HG02610 (cell line): ENCODE data around the gene BOD1.

ENCODE experiments used
- ATAC-seq: cut with Tn5 transposase; IDR thresholded peaks from one replicate; pipeline ENCODE4 v1.9.1; 2021; ENCODE audit warnings: mild to moderate bottlenecking, moderate library complexity; ENCODE audit not compliant: unreplicated experiment

The BOD1 gene

DNA sequence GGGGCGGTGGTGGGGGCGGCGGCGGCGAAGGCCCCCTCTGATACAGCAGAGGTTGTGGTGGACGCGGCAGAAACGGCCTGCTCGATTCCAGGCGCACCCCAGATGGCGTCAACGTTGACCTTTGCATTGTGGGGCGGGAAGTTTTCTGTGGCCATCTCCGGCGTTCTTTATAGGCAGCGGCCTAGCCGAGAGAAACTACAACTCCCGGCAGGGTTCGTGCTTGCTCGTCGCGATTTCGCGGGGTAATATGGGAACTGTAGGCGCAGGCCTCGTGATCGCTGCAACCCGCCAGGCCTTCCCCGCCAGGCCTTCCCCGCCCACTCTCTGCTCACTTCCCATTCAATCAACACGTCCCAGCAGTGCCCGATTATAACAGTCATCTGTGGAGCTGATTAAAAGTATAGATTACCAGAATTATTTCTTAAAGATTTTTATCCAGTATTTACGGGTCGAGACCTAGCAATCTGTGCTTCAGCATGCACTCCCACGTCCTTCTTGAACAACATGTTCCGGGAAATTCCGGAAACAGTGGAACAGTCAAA, at the start of gene BOD1:
Gene BOD1 (minus strand): TSS at position 74 of the 542 bp plus-strand sequence. CDS start 214 bp downstream, outside the sequence.
- ATAC-seq = peak; percentile 95

DNA sequence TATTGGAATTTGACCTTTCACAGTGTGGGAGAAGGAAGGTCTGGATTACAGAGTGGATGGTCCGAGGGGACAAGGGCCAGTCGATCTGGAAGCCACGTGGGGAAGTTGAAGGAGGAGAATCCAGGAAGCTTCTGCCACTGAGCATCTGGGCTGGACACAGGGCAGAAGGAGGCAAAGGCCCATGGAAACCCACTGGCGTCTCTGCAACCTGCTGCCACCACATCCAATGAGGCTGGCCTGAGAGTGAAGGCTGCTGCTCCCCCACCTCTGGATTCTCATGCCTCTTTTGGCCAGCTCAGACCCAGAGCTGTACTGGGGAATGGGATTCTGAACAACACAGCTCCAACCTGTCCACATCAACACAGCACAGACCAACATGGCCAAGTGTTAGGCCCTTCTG, 48.9 kb upstream of the BOD1 start:
- ATAC-seq = no peak

DNA sequence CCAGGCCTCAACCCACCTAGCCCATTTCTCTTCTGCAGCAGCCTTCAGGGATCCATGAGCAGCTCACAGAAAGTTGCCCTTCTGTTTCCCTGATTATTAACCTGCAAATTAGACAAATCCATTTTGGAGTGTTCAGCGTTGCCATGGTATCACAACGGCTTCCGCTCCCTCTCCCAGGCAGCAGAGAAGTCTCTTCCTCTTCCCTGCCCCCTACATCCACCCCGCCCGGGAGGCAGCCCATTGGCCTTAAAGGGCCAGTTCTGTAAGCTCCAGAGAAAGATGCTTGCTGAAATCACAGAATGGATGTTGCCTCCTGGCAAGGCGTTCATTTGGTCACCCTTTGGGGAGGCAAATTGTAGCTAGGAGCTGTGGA, 47.7 kb upstream of the BOD1 start:
- ATAC-seq = no peak

DNA sequence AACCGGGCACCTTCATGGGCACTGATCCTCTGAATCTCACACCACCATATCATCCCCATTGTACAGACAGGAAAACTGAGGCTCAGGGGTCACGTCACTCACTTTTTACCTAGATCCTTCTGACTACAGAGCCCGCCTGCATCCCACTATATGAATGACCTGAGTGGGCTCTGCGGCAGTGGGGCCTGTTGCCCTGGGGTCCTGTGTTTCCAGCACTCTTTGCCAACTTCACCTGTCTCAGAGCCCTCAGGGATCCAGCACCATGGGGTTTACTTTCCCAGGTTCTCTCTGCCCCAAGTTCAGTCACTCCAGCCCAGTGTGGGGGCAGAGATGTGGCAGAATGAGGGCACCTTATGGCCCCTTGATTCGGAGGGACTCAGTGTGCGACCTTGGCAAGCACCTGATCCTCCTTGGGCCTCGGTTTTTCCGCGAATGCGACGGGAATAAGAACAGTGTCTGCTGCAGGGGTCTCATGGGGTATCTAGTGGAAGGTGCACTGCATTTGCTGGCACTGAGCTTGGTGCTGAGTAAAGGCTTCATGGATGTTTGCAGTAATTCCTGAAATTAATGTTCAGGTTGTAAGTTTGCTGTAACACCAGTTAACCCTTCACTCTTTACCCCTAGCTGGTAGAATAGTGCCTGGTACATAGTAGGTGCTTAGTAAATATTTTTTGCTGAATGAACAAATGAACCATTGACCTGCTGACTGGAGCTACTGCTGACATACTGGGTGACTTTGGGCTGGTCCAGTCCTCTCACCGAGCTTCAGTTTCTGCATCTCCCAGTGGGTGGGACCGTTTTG, 47.1 kb upstream of the BOD1 start:
- no peak for ATAC-seq

DNA sequence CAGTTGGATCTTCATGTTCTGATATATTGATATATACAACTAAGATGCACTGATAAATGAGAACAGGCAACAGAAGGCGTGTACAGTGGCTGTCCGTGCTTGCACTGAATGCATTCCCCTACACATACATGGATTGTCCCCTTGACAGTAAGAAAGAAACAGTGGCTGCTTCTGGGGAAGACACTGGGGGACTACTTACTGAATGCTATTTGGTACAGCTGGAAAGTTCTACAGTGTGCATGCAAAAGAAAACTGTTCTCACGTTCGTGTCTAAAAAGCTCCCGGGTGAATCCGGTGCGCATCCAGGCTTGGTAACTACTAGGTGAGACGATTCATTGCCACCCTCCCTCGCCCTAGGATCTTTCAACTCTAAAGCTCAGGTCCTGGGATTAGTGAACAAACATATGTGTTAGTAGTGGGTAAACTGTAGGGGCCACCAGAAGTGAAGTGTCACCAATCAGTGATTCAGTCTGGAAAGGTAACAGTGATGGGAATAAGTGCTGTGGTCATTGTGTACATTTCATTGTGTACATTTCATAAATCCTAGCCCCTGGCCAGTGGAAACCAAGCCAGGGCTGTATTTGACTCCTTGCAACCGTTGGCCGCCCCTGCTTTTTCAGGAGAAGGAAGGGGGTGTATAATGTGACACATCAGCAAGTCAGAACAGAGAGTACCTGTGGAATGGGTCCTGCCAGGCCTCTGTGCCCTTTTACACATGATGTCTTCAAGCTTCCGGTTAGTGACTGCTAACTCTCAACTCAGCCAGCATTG, 46.3 kb upstream of the BOD1 start:
- ATAC-seq = no peak

DNA sequence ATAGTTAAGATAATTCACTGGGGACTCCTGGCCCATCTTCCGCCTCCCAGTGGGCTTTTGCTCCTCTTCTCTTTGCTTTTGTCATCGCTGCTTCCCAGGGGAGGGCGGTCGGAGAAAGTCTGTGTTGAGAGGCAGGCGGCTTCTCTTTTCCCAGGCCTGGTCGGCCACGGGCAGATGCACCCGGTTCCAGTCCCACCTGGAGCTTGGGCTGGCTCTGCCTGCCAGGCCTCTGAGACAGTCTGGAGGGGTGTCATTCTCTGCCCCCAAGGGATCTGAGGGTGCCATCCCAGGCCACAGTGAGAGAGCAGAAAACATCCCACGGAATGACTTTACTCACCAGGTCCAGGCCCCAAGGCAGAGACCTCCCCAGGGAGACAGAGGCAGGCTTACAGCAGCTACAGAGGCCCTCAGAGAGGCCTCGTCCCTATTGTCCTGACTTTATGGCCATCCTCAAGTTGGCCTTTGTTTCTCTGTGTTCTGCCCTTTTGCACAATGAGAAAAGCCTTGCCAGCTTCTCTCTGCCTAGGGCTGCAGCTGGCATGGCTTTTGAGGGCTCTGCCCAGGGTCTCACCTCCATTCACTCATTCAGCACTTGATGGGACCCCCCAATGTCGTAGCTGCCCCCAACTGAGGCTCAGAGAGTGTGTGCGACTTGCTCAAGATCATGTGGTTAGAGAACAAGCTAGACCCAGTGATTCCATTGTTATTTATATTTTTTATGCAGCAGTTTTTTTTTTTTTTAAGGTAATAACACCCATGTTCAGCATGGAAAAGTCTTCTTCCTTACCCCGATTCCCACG, 44.2 kb upstream of the BOD1 start:
- ATAC-seq = no peak

DNA sequence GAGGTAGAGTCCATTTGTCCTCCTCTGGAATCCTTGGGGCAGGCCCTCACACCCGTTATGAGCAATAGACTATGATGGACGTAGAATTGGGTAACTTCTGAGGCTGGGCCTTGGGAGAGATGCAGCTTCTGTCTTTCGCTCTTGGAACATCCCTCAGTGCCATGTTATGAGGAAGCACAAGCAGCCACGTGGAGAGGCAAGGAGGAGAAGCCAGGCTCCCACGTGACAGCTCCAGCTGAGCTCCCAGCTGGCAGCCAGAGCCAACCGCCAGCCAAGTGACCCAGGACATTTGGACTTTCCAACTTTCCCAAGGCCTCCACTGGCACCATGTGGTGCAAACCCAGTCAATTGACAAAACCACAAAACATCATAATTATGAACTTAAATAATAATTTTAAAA, 43.0 kb upstream of the BOD1 start:
- ATAC-seq = no peak

DNA sequence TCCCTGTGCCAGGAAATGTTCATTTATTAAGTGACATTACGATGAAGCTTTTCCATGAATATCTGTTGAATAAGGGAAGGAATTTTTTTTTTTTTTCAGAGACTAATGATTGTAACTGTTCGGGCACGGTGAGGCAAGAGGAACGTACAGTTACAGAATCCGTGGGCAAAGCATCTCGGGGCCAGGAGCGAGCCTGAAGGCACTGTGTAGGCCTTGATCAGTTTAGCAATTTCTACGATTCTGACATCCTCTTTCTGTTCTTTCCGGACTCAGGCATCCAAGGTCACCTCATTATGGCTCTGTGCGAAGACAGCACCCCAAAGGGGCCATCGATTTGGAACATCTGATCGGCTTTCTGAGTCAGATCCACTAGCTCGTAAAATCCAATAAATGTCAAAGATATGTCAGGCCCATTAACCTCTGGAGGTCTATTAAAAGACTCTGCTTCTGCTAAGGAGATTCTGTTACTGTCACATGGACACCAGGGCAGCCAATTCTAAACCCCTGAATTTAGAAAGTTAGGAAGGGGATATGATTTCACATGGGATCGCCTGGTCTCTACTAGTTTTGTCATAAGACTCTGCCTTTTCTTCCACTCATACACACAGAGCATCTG, 41.4 kb upstream of the BOD1 start:
- ATAC-seq = no peak

DNA sequence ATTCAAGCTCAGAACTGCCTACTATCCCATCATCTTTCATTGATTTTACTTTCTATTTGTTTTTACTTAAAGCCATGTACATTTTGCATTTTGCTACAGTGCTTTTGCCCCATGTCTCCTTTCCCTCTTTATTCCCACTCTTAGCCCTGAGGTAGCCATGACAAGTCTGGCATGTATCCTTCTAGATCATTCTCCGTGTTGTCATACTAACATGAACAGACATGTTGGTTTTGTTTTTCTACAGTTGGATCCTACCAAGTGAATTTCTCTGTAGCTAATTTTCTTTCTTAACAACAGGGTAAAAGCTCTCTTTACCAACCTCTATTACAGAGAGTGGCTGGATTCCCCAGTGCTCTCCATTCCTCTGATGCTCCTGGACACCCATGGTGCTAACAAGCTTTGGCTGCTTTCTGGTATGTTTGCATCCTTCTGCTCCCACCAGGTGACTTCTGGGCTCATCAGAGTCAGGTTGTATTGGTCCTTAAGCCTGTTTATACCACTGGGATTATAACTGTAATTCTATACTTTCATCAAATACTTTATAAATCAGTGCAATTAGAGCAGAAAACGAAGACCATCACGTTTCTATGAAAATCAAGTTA, 38.8 kb upstream of the BOD1 start:
- no peak for ATAC-seq

DNA sequence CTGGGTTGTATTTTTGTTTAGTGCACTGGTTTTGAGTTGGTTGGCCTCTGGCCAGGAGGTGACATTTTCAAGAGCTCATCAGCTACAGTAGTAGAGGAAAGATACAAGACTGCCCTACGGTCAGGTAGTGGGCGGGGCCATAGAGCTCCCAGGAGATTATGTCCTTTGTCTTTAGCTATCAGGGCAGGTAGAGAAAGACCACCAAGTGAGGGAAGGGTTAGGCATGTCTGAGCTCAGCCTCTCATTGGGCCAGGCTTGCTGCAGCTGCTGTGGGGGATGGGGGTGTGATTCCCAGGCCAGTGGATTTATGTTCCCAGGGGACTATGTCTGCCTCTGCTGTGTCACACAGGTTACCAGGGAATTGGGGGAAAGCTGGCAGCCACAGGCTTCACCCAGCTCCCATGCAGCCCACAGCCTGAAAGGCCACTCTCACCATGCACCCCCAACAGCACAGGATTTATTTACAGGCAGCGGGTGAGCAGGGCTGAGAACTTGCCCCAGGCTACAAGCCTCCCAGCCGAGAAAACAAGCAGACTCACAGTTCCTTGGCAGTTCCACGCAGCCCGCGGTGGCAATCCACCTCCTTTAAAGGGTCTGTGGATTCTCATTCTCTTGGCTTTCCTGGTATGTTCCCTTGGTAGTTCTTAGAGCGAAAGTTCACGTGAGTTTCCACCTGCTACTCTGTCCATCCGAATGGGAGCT, 37.5 kb upstream of the BOD1 start:
- ATAC-seq = no peak

DNA sequence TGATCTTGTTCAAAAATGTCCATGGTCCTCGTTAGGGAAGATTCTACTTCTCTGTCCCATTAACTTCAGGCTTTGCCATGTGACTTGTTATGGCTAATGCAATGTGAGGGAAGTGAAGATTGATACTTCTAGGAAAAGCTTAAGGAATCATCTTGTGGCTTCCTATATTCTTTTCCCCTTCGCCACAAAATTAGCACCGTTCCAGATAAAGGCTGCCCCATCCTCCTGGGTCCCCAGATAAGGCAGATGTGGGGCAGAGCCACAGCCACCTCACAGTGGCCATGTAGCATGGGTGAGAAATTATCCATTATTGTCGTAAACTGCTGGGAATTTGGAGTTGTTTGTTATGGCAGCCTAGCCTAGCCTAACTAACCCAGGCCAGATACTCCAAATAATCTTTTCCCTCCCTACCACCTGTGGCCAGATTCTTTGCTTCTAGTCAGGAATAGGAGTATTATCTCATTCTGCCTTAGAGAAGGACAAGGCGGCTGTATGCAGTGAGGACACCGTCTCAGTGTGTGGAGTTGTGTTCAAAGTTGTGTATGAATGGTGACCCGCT, 31.9 kb upstream of the BOD1 start:
- no peak for ATAC-seq

DNA sequence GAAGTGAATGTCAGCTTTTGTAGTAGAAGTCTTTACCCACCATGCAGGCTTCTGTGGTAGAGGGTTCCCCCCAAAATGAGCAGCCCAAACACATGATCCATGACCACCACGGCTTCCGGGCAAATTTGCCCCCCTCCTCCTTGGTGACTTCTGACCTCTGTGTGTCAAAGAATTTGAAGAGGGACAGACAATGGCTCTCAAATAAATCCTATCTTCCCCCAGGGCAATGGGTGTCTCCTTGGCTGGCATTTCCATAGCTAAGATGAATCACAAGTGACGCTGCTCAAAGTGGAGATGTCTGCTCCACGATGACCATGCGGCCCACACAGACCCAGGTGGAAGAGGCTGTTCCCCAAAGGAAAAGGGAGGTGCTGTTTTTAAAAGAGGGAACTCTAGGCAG, 30.2 kb upstream of the BOD1 start:
- ATAC-seq = no peak

DNA sequence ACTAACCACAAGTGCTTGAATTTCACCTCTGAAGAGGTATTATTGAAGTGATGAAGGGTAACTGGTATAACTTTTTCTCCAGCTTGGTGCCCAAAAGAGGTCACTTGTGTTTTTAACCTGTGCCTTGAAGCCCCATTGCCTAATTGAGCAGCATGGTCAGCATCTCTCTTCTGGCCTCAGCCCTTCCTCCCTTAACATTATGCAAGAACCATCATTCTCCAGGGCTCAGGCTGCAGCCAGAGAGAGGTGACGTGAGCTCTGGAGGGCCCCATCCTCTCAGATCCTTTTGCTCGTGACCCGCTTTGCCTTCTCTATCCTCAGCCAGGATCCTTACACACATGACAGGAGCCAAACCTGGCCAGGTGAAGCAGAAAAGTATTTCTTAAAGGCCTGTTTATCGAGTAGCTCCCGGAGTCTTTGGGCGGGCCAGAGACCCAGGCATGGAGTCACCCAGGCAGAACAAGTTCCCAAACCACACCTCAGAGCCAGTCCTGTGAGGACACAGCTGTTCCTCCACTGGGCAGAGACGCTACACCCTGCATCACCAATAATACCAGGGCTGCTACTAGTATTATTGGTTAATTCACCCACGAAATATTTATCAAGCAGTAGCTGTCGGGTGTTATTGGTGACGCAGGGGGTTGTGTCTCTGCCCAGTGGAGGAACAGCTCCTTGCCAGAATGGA, 29.6 kb upstream of the BOD1 start:
- no peak for ATAC-seq

DNA sequence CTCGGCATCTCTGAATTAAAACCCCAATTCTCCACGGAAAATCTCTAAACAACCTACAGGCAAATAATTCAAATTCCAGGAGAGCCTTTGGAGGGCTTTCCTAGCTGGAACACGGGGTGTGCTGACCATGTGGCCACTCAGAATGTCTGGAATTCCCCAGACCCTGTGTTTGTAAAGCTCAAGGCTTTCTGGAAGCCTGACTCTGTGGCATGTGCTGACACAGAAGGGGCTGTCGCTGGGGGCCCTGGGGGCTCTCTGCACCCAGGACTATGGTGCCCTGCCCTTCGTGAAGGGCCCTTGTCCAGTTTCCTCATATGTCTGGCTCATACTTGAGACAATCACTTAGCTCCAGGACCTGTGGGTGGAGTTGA, 29.0 kb upstream of the BOD1 start:
- no peak for ATAC-seq

DNA sequence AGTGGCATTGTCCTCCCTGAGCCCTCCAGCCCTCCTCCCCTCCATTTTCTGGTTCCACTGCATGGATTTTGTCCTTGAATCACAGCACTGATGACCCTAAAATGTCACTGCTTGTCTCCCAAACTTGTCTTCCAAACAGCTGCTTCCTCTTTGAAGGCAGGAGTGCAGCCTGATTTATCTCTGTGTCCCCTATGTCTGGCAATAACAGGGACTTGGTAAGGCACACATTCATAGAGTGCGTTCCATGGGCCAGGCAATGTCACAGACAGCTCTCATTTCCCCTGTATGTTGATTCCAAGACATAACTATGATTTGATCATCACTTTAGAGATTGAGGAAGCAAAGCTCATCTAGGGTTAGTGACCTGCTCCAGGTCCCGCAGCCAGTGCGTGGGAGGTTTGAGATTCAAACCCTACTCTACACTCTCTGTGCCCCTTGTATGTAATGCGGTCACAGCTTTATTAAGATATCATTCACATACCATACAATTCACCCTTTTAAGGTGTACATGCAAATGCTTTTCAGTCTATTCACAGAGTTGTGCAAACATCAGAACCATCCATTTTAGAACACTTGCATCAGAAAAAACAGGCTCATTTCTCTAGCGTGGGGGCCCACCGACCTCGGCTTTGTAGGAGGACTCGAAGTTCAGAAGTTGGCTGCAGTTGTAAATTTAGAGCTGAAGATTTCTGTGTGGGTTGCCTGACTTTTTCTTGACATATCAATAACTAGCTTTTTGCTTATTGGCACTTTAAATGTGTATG, 28.4 kb upstream of the BOD1 start:
- ATAC-seq = no peak

DNA sequence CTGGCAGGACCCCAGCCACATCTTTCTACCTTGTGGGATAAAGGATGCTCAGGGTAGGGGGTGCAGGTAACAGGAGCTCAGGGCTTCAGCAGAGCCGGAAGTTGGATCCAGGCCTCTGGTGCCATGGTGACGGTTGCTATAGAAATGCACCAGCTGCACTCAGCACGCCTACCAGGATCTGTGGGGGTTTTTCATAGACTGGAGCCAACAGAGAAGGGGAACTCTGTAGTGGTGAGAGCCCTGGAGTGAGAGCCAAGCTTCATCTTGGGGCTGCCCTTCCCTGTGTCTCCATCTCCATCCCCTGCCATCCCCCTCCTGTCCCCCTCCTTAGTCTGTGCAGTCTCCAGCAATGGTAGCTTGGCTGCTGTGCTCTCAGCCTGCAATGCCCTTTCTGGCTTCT, 27.5 kb upstream of the BOD1 start:
- ATAC-seq = peak; percentile 89

DNA sequence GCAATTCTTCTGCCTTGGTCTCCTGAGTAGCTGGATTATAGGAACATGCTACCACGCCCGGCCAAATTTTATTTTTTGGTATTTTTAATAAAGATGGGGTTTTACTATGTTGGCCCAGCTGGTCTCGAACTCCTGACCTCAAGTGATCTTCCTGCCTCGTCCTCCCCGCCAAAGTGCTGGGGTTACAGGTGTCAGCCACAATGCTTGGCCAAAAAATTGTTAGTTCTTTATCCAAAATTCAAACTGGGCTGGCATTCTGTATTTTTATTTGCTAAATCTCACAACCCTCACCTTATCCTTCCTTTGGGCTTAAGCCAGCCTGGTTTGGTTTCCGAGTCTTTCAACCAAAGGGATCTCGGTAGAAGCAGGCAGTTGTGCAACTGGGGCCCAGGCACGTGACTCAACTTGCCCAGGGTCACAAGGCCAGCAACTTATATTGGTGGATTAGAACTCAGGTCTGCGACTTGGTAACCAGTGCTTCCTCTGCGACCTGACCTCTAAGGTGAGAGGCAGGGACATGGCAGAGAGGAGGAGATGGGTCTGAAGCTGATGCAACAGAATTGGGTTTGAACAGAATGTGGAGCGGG, 26.5 kb upstream of the BOD1 start:
- ATAC-seq = no peak
